Gastrocnemius medialis (tissue), 4 donors: ENCODE measurements around the gene RASD1. TPM values are rescaled to one million over a fixed set of nuclear protein-coding genes. Genes with fewer than 3 reads are reported as not detected.
"Not testable (repeated sequence)": the region's sequence is repeated elsewhere in the genome, so short reads cannot be mapped to it uniquely, and the experiment has no call there.

Experiments used
- ATAC-seq, 2 donors: fragments of 150-250 bp; one replicate each; pipeline ENCODE4 v1.9.1; 2016
- DNase-seq, 2 donors: peaks; one replicate each; pipeline ENCODE4 v3.0.0-alpha.2; 2019
- H3K27ac ChIP-seq, 4 donors: fragments of 200-600 bp; sonication (generic); 1 replicate in 1 of 4; 2 replicates in 3 of 4; pipeline ENCODE4 v1.5.1; 2016 to 2018; ENCODE audit warnings: mild to moderate bottlenecking in 2 of 4, moderate library complexity in 1 of 4
- H3K27me3 ChIP-seq, 3 donors: fragments of 200-600 bp; sonication (generic) in 2 of 3; 1 replicate in 1 of 3; 2 replicates in 2 of 3; pipeline versions ENCODE4 v1.5.1 to v1.6.0; 2016 to 2019; ENCODE audit warnings: mild to moderate bottlenecking in 1 of 3, moderate library complexity in 1 of 3
- H3K36me3 ChIP-seq, 2 donors: fragments of 200-600 bp; sonication (generic) in 1 of 2; one replicate each; pipeline ENCODE4 v1.5.1; 2017 to 2018
- H3K4me1 ChIP-seq, 2 donors: fragments of 200-600 bp; sonication (generic) in 1 of 2; one replicate each; pipeline ENCODE4 v1.5.1; 2016 to 2017; ENCODE audit warnings: mild to moderate bottlenecking in 2 of 2
- H3K4me3 ChIP-seq, 4 donors: fragments of 200-600 bp; sonication (generic) in 3 of 4; 1 replicate in 1 of 4; 2 replicates in 3 of 4; pipeline ENCODE4 v1.5.1; 2016 to 2019; ENCODE audit warnings: mild to moderate bottlenecking in 2 of 4
- H3K9me3 ChIP-seq, 3 donors: fragments of 200-600 bp; sonication (generic) in 2 of 3; 1 replicate in 1 of 3; 2 replicates in 2 of 3; pipeline ENCODE4 v1.5.1; 2016 to 2019
- POLR2A ChIP-seq, 2 donors: fragments of 450-650 bp; IDR thresholded peaks; one replicate each; pipeline ENCODE4 v1.6.1; 2017; ENCODE audit warnings: antibody characterized with exemption in 2 of 2, mild to moderate bottlenecking in 2 of 2, moderate library complexity in 2 of 2
- in situ Hi-C, 4 donors: fragments of 200-750 bp; cut with MboI; loops; one replicate each; pipeline versions ENCODE4 v1.15.0 to v1.8.0; 2017; ENCODE audit warnings: low sequenced_read_pairs in 4 of 4
- intact Hi-C: fragments of 100-400 bp; cut with DNase I; formaldehyde crosslinking; loops from one replicate; pipeline ENCODE4 v1.15.1; 2023; ENCODE audit warnings: low total_unique reads
- total RNA-seq, 4 donors: library from RNA; depleted of rRNA; stranded (reverse); fragments of >200 nt; gene quantifications; one replicate each; pipeline versions ENCODE4 v1.1.0 to v1.2.3, GENCODE V29; 2016
- TF ChIP-seq, protein P1 (sequence below), 5 experiments: fragments of 450-650 bp in 3 of 5; fragments of 200-600 bp in 2 of 5; sonication (generic) in 2 of 5; IDR thresholded peaks in 4 of 5; conservative IDR thresholded peaks in 1 of 5; 1 replicate in 4 of 5; 2 replicates in 1 of 5; pipeline ENCODE4 v1.5.1; 2016 to 2019; ENCODE audit warnings: antibody characterized with exemption in 5 of 5, mild to moderate bottlenecking in 3 of 5, moderate library complexity in 3 of 5

RASD1 gene
- total RNA-seq, 4 donors from 2014 or later: 61.3 to 264 (median 102) TPM

- Histone ChIP-seq H3K27me3 (no peaks in the 10 kb centered on the region), H3K4me3 (no peak overlapping the region), H3K27ac (no peak overlapping the region), H3K9me3 (no peaks in the 10 kb centered on the region), H3K4me1 (no peaks in the 10 kb centered on the region), H3K36me3 (no peaks in the 10 kb centered on the region)
- in situ Hi-C loops (no loop called here), intact Hi-C loops (no loop called here)
- DNase-seq (no peak), ATAC-seq (no peak)
- no peak for TF ChIP-seq POLR2A (IDR thresholded peaks at IDR 0.05)
- TF ChIP-seq, protein P1, sequence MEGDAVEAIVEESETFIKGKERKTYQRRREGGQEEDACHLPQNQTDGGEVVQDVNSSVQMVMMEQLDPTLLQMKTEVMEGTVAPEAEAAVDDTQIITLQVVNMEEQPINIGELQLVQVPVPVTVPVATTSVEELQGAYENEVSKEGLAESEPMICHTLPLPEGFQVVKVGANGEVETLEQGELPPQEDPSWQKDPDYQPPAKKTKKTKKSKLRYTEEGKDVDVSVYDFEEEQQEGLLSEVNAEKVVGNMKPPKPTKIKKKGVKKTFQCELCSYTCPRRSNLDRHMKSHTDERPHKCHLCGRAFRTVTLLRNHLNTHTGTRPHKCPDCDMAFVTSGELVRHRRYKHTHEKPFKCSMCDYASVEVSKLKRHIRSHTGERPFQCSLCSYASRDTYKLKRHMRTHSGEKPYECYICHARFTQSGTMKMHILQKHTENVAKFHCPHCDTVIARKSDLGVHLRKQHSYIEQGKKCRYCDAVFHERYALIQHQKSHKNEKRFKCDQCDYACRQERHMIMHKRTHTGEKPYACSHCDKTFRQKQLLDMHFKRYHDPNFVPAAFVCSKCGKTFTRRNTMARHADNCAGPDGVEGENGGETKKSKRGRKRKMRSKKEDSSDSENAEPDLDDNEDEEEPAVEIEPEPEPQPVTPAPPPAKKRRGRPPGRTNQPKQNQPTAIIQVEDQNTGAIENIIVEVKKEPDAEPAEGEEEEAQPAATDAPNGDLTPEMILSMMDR (IDR thresholded peaks at IDR 0.05 in 4 of 5, conservative IDR thresholded peaks at IDR 0.05 in 1 of 5): no peak
Observed at GRCh38 chr17:17467720-17468119, 28.5 kb downstream of the RASD1 start.

DNA sequence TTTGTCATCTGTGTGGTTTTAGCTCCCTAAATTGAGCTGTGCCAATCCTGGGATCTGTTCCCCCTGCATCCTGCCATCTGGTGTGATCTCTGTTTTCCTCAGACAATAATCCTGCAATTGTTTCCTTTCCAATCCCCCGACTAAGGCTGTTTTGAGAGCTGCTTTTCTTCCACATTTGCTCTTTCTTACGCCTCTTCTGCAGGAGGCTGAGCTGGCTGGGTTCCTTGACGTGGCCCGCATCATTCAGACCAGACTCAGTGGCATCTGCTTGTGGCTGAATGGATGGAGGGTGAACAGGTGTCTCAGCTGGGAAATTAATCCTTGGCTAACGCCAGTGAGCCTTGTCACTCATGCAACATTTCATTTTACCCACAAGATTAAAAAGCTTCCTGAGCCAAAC is 29.2 kb downstream of the RASD1 start:
- DNase-seq (no peak), ATAC-seq (no peak)
- Histone ChIP-seq H3K27ac (no peak overlapping the region), H3K9me3 (no peaks in the 10 kb centered on the region), H3K4me3 (no peak overlapping the region), H3K36me3 (no peaks in the 10 kb centered on the region), H3K4me1 (no peaks in the 10 kb centered on the region), H3K27me3 (no peaks in the 10 kb centered on the region)
- in situ Hi-C loops (no loop called here), intact Hi-C loops (no loop called here)
- no peak for TF ChIP-seq POLR2A (IDR thresholded peaks at IDR 0.05)
- TF ChIP-seq, protein P1 (IDR thresholded peaks at IDR 0.05 in 4 of 5, conservative IDR thresholded peaks at IDR 0.05 in 1 of 5): no peak

- in situ Hi-C loops: no loop called here
Observed at GRCh38 chr17:17466511-17466910, 29.7 kb downstream of the RASD1 start.

GRCh38 chr17:17465878-17466277 is 30.3 kb downstream of the RASD1 start:
- ATAC-seq, H3K36me3 ChIP-seq, H3K4me3 ChIP-seq, H3K27ac ChIP-seq, in situ Hi-C loops, H3K4me1 ChIP-seq, DNase-seq, intact Hi-C loops, H3K27me3 ChIP-seq, H3K9me3 ChIP-seq: not testable (repeated sequence)

More at GRCh38 chr17:17466511-17466910, 29.7 kb downstream of the RASD1 start:
- no peak overlapping the region for H3K4me3 ChIP-seq
- ATAC-seq (no peak), DNase-seq (no peak)
- TF ChIP-seq, protein P1 (IDR thresholded peaks at IDR 0.05 in 4 of 5, conservative IDR thresholded peaks at IDR 0.05 in 1 of 5): no peak
- no peaks in the 10 kb centered on the region for H3K36me3 ChIP-seq
- intact Hi-C loops: no loop called here
- H3K27me3 ChIP-seq: no peaks in the 10 kb centered on the region
- no peaks in the 10 kb centered on the region for H3K4me1 ChIP-seq
- no peaks in the 10 kb centered on the region for H3K9me3 ChIP-seq
- H3K27ac ChIP-seq: no peak overlapping the region

- H3K27ac ChIP-seq: no peak overlapping the region
- H3K36me3 ChIP-seq: no peaks in the 10 kb centered on the region
- ATAC-seq (no peak), DNase-seq (no peak)
- in situ Hi-C loops: no loop called here
- TF ChIP-seq, protein P1 (IDR thresholded peaks at IDR 0.05 in 4 of 5, conservative IDR thresholded peaks at IDR 0.05 in 1 of 5): no peak
- TF ChIP-seq POLR2A (IDR thresholded peaks at IDR 0.05): no peak
- intact Hi-C loops: no loop called here
- H3K27me3 ChIP-seq: no peaks in the 10 kb centered on the region
- H3K4me1 ChIP-seq: no peaks in the 10 kb centered on the region
- H3K9me3 ChIP-seq: no peaks in the 10 kb centered on the region
- no peak overlapping the region for H3K4me3 ChIP-seq
Observed at GRCh38 chr17:17463821-17464220, 32.4 kb downstream of the RASD1 start.
